Uterus (tissue), 2 donors: ENCODE measurements around the gene GMDS.
"Not testable (repeated sequence)": the region's sequence is repeated elsewhere in the genome, so short reads cannot be mapped to it uniquely, and the experiment has no call there.

Source experiments
- POLR2A ChIP-seq, 2 donors: fragments of 450-650 bp; IDR thresholded peaks; one replicate each; pipeline ENCODE4 v1.6.1; 2016; ENCODE audit warnings: antibody characterized with exemption in 2 of 2, mild to moderate bottlenecking in 1 of 2, moderate library complexity in 1 of 2
- TF ChIP-seq, protein P1 (sequence below), 4 experiments: fragments of 200-600 bp in 2 of 4; fragments of 450-650 bp in 2 of 4; sonication (generic) in 2 of 4; IDR thresholded peaks; one replicate each; pipeline ENCODE4 v1.5.1; 2016 to 2019; ENCODE audit warnings: antibody characterized with exemption in 4 of 4, mild to moderate bottlenecking in 2 of 4, moderate library complexity in 1 of 4

DNA sequence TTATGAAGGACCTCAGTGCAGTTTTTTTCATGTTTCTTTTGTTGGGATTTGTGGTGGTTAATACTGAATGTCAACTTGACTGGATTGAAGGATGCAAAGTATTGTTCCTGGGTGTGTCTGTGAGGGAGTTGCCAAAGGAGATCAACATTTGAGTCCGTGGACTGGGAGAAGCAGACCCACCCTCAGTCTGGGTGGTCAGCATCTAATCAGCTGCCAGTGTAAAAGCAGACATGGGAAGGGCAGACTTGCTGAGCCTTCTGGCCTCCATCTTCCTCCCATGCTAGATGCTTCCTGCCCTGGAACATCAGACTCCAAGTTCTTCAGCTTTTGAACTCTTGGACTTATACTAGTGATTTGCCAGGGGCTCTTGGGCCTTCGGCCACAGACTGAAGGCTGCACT is 553.6 kb downstream of the GMDS start:
- TF ChIP-seq, protein P1, sequence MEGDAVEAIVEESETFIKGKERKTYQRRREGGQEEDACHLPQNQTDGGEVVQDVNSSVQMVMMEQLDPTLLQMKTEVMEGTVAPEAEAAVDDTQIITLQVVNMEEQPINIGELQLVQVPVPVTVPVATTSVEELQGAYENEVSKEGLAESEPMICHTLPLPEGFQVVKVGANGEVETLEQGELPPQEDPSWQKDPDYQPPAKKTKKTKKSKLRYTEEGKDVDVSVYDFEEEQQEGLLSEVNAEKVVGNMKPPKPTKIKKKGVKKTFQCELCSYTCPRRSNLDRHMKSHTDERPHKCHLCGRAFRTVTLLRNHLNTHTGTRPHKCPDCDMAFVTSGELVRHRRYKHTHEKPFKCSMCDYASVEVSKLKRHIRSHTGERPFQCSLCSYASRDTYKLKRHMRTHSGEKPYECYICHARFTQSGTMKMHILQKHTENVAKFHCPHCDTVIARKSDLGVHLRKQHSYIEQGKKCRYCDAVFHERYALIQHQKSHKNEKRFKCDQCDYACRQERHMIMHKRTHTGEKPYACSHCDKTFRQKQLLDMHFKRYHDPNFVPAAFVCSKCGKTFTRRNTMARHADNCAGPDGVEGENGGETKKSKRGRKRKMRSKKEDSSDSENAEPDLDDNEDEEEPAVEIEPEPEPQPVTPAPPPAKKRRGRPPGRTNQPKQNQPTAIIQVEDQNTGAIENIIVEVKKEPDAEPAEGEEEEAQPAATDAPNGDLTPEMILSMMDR (IDR thresholded peaks at IDR 0.05) = not testable (repeated sequence)
- not testable (repeated sequence) for TF ChIP-seq POLR2A (IDR thresholded peaks at IDR 0.05)
